Keratinocyte (primary cell): ENCODE results near the gene MGAT4A. TPM values are rescaled to one million over a fixed set of nuclear protein-coding genes. Genes with fewer than 3 reads are reported as not detected.

ENCODE experiments used
- DNase-seq: peaks from one replicate; pipeline ENCODE4 v3.0.0-alpha.2; 2011; ENCODE audit warnings: low read depth, missing footprints, low spot score
- FAIRE-seq: peaks from 2 replicates; lab custom pipeline; 2011; peaks lifted over from hg19 to GRCh38; lab: Jason Lieb, UNC
- H2AFZ ChIP-seq: 2 replicates; pipeline ENCODE4 v1.6.0; 2012; ENCODE audit warnings: low read length, control low read depth, inconsistent platforms; ENCODE audit not compliant: control insufficient read depth
- H3K27ac ChIP-seq: 2 replicates; pipeline ENCODE4 v1.5.1; 2011; ENCODE audit warnings: low read length; ENCODE audit not compliant: control insufficient read depth, insufficient read depth
- H3K27me3 ChIP-seq: 3 replicates; pipeline ENCODE4 v1.6.0; 2011; ENCODE audit warnings: low read length; ENCODE audit not compliant: control insufficient read depth, insufficient read depth; ENCODE audit errors: extremely low read depth
- H3K36me3 ChIP-seq, 2 experiments: 2 replicates in 1 of 2; 3 replicates in 1 of 2; pipeline ENCODE4 v1.5.1; 2011; ENCODE audit warnings: low read length in 2 of 2, mild to moderate bottlenecking in 1 of 2; ENCODE audit not compliant: control insufficient read depth in 2 of 2, insufficient read depth in 2 of 2; ENCODE audit errors: extremely low read depth in 1 of 2
- H3K4me1 ChIP-seq: 3 replicates; pipeline ENCODE4 v1.5.1; 2011; ENCODE audit warnings: low read length; ENCODE audit not compliant: control insufficient read depth, insufficient read depth; ENCODE audit errors: extremely low read depth
- H3K4me2 ChIP-seq: 3 replicates; pipeline ENCODE4 v1.6.0; 2011; ENCODE audit warnings: low read depth, low read length; ENCODE audit not compliant: control insufficient read depth, insufficient read depth; ENCODE audit errors: extremely low read depth
- H3K4me3 ChIP-seq, 3 experiments: fragments of 200-600 bp in 1 of 3; sonication (generic) in 1 of 3; 2 replicates in 2 of 3; 3 replicates in 1 of 3; pipeline ENCODE4 v1.5.1; 2011 to 2016; ENCODE audit warnings: low read length in 3 of 3, mild to moderate bottlenecking in 3 of 3, control low read depth in 2 of 3, inconsistent platforms in 1 of 3, low read depth in 1 of 3, mixed read lengths in 1 of 3, mixed run types in 1 of 3, moderate library complexity in 1 of 3; ENCODE audit not compliant: control insufficient read depth in 2 of 3, insufficient read depth in 2 of 3; ENCODE audit errors: extremely low read depth in 1 of 3
- H3K79me2 ChIP-seq: 2 replicates; pipeline ENCODE4 v1.6.0; 2012; ENCODE audit warnings: low read length; ENCODE audit not compliant: control insufficient read depth, insufficient read depth
- H3K9ac ChIP-seq: 3 replicates; pipeline ENCODE4 v1.6.0; 2011; ENCODE audit warnings: low read length; ENCODE audit not compliant: control insufficient read depth, insufficient read depth; ENCODE audit errors: extremely low read depth
- H3K9me1 ChIP-seq: 3 replicates; pipeline ENCODE4 v1.6.0; 2011; ENCODE audit warnings: low read length; ENCODE audit not compliant: control insufficient read depth, insufficient read depth; ENCODE audit errors: extremely low read depth
- H3K9me3 ChIP-seq: 2 replicates; pipeline ENCODE4 v1.5.1; 2012; ENCODE audit warnings: low read depth, low read length; ENCODE audit not compliant: control insufficient read depth
- H4K20me1 ChIP-seq: 3 replicates; pipeline ENCODE4 v1.6.0; 2011; ENCODE audit warnings: low read length; ENCODE audit not compliant: control insufficient read depth, insufficient read depth; ENCODE audit errors: extremely low read depth
- EZH2 ChIP-seq: IDR thresholded peaks from one replicate; pipeline ENCODE4 v1.6.1; 2012; ENCODE audit warnings: inconsistent platforms, mild to moderate bottlenecking, low read length, moderate library complexity
- dilution Hi-C: fragments of 300-500 bp; cut with MboI; formaldehyde crosslinking; loops from one replicate; pipeline ENCODE4 v1.7.0; 2020; ENCODE audit warnings: low sequenced_read_pairs; ENCODE audit not compliant: extremely low pct_ligation_motif_present
- polyA plus RNA-seq, 5 experiments: library from polyadenylated mRNA; depleted of rRNA in 3 of 5; stranded (reverse) in 3 of 5; stranded (forward) in 1 of 5; unstranded in 1 of 5; fragments of >200 nt; gene quantifications; 1 replicate in 1 of 5; 2 replicates in 3 of 5; 3 replicates in 1 of 5; pipeline versions ENCODE4 v1.2.1 to v1.2.3, GENCODE V29; 2011 to 2012; ENCODE audit warnings: missing spikeins in 2 of 5, low read depth in 1 of 5, low replicate concordance in 1 of 5
- TF ChIP-seq, protein P1 (sequence below), 3 experiments: IDR thresholded peaks in 1 of 3; conservative IDR thresholded peaks in 1 of 3; optimal IDR thresholded peaks in 1 of 3; 2 replicates in 2 of 3; 3 replicates in 1 of 3; pipeline versions ENCODE3 to v1.5.1; 2011; ENCODE audit warnings: low read length in 3 of 3, mild to moderate bottlenecking in 3 of 3, moderate library complexity in 2 of 3, control low read depth in 1 of 3, inconsistent platforms in 1 of 3; ENCODE audit not compliant: insufficient read depth in 2 of 3; ENCODE audit errors: extremely low read depth in 1 of 3

MGAT4A gene
- polyA plus RNA-seq, 1 donor (not counting 4 experiments of a cell fraction or from before 2014, with no cell fraction given): 0.81 TPM

DNA sequence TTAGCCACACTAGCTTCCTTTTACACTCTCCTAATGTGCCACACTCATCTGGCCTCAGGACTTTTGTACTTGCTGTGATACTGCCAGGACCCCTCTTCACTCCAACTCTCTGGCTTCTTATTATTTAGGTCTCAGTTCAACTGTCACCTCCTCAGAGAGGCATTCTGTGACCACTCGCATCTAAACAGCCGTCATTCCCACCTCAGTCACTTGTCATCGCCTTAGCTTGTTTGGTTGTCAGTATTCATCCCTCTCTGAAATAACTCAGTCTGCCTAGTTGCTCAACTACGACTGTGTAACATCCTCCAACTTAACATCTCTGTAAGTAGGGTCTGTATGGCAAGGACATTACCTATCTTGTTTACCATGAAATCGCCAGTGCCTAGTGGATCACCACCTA is 27.2 kb downstream of the MGAT4A start:
- DNase-seq: no peak
- Histone ChIP-seq H3K9me3 (no peaks in the 10 kb centered on the region), H3K4me2 (no peak overlapping the region), H2AFZ (no peak overlapping the region), H3K36me3 (no peaks in the 10 kb centered on the region), H4K20me1 (no peaks in the 10 kb centered on the region), H3K27me3 (no peaks in the 10 kb centered on the region), H3K4me1 (no peaks in the 10 kb centered on the region), H3K9ac (no peak overlapping the region), H3K4me3 (no peak overlapping the region), H3K79me2 (no peaks in the 10 kb centered on the region), H3K27ac (no peak overlapping the region), H3K9me1 (peaks cover 2% of the 10 kb centered on the region)
- TF ChIP-seq EZH2: no peak
- TF ChIP-seq, protein P1, sequence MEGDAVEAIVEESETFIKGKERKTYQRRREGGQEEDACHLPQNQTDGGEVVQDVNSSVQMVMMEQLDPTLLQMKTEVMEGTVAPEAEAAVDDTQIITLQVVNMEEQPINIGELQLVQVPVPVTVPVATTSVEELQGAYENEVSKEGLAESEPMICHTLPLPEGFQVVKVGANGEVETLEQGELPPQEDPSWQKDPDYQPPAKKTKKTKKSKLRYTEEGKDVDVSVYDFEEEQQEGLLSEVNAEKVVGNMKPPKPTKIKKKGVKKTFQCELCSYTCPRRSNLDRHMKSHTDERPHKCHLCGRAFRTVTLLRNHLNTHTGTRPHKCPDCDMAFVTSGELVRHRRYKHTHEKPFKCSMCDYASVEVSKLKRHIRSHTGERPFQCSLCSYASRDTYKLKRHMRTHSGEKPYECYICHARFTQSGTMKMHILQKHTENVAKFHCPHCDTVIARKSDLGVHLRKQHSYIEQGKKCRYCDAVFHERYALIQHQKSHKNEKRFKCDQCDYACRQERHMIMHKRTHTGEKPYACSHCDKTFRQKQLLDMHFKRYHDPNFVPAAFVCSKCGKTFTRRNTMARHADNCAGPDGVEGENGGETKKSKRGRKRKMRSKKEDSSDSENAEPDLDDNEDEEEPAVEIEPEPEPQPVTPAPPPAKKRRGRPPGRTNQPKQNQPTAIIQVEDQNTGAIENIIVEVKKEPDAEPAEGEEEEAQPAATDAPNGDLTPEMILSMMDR (optimal IDR thresholded peaks at IDR 0.05 in 1 of 3, IDR thresholded peaks at IDR 0.05 in 1 of 3, conservative IDR thresholded peaks at IDR 0.05 in 1 of 3; ENCODE audit: extremely low read depth in 1 of 3, insufficient read depth in 2 of 3, low read length in 3 of 3): no peak
- dilution Hi-C loops: no loop called here
- FAIRE-seq: no peak

DNA sequence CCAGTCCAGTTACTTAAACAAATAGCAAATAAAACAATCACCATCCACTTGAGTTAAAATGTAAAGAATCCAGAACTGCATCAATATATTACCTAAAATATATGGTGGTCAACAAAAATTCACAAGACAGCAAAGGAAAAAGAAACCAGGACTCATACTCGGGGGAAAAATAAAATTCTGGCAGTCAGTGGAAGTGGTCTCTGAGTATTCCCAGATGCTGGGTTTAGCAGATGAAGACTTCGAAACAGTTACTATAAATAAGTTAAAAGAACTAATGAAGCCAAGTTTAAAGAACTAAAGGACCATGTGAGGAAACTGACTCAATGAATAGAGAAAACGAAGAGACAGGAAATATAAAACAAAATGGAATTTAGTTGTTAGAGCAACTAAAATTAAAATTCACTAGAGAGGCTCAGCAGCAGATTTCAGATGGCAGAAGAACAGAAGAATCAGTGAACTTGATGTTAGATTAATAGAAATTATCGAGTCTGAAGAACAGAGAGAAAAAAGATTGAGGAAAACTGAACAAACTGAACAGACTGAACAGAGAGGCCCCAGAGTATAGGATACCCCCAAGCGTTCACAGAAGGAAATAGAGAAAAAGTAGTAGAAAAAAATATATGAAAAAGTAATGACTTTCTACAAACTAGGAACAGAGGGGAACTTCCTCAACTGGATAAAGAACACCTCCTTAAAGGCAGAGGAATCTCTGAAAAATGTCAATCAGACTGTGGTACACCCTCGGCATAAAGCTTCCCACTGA is 27.9 kb downstream of the MGAT4A start:
- Histone ChIP-seq H3K27ac (no peak overlapping the region), H4K20me1 (no peaks in the 10 kb centered on the region), H3K4me2 (no peak overlapping the region), H3K36me3 (no peaks in the 10 kb centered on the region), H3K9ac (no peak overlapping the region), H3K9me1 (peaks cover 2% of the 10 kb centered on the region), H2AFZ (no peak overlapping the region), H3K79me2 (no peaks in the 10 kb centered on the region), H3K27me3 (no peaks in the 10 kb centered on the region), H3K9me3 (no peaks in the 10 kb centered on the region), H3K4me1 (no peaks in the 10 kb centered on the region), H3K4me3 (no peak overlapping the region)
- FAIRE-seq (no peak), DNase-seq (no peak)
- dilution Hi-C loops: no loop called here
- TF ChIP-seq, protein P1 (optimal IDR thresholded peaks at IDR 0.05 in 1 of 3, IDR thresholded peaks at IDR 0.05 in 1 of 3, conservative IDR thresholded peaks at IDR 0.05 in 1 of 3; ENCODE audit: extremely low read depth in 1 of 3, insufficient read depth in 2 of 3, low read length in 3 of 3): no peak
- no peak for TF ChIP-seq EZH2
